ENCODE data around the gene ACOD1. TPM values are rescaled to one million over a fixed set of nuclear protein-coding genes. Genes with fewer than 3 reads are reported as not detected.

The ACOD1 gene
- total and polyA plus RNA-seq, 9 donors = not detected

- no peaks in the 10 kb centered on the region for H3K9me3 ChIP-seq
- no peaks in the 10 kb centered on the region for H3K27me3 ChIP-seq
- no peak overlapping the region for H3K27ac ChIP-seq
- 91 to 98% (median 96%) methylated on average over 3 of the region's 3 CpGs for WGBS, 3 donors
- DNase-seq = no peak
- no peak for TF ChIP-seq EP300 (IDR thresholded peaks at IDR 0.05)
- TF ChIP-seq, protein P1, sequence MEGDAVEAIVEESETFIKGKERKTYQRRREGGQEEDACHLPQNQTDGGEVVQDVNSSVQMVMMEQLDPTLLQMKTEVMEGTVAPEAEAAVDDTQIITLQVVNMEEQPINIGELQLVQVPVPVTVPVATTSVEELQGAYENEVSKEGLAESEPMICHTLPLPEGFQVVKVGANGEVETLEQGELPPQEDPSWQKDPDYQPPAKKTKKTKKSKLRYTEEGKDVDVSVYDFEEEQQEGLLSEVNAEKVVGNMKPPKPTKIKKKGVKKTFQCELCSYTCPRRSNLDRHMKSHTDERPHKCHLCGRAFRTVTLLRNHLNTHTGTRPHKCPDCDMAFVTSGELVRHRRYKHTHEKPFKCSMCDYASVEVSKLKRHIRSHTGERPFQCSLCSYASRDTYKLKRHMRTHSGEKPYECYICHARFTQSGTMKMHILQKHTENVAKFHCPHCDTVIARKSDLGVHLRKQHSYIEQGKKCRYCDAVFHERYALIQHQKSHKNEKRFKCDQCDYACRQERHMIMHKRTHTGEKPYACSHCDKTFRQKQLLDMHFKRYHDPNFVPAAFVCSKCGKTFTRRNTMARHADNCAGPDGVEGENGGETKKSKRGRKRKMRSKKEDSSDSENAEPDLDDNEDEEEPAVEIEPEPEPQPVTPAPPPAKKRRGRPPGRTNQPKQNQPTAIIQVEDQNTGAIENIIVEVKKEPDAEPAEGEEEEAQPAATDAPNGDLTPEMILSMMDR (IDR thresholded peaks at IDR 0.05) = no peak
- TF ChIP-seq POLR2A (IDR thresholded peaks at IDR 0.05) = no peak
- intact Hi-C loops (cut with DNase I) = no loop called here
- no peaks in the 10 kb centered on the region for H3K36me3 ChIP-seq
- H3K4me1 ChIP-seq (ENCODE audit: insufficient read depth) = peaks cover 2% of the 10 kb centered on the region
- no peak overlapping the region for H3K4me3 ChIP-seq
These were observed 26.3 kb downstream of the ACOD1 start for GRCh38 chr13:76974618-76974975.

GRCh38 chr13:76975863-76976262 is 27.6 kb downstream of the ACOD1 start:
- no peaks in the 10 kb centered on the region for H3K27me3 ChIP-seq
- H3K4me1 ChIP-seq (ENCODE audit: insufficient read depth) = peaks cover 3% of the 10 kb centered on the region
- TF ChIP-seq, protein P1 (IDR thresholded peaks at IDR 0.05) = no peak
- TF ChIP-seq POLR2A (IDR thresholded peaks at IDR 0.05) = no peak
- no peak for TF ChIP-seq EP300 (IDR thresholded peaks at IDR 0.05)
- no peak overlapping the region for H3K27ac ChIP-seq
- 93 to 97% (median 96%) methylated on average over 6 of the region's 6 CpGs for WGBS, 3 donors
- no peaks in the 10 kb centered on the region for H3K36me3 ChIP-seq
- no peaks in the 10 kb centered on the region for H3K9me3 ChIP-seq
- intact Hi-C loops (cut with DNase I) = no loop called here
- DNase-seq = no peak
- H3K4me3 ChIP-seq = no peak overlapping the region

DNA sequence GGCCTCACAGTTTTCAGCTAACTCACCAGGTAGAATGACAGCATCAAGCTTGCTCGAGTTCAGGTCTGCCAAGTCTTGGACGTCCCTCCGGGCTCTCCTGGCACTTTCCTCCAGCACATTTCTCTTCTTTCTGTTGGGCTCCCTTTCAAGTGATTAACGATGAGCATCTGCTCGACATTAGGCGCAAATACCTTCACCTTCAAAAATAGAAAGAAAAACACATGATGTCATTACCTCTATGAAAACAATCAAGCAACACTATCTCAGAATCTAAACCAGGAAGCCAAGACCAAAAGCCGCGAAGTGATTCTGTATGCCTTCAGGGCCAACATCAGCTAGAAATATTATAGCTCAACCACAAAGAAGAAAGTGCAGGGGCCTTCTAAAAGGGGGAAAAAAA is 28.2 kb downstream of the ACOD1 start:
- TF ChIP-seq POLR2A (IDR thresholded peaks at IDR 0.05) (no peak), EP300 (IDR thresholded peaks at IDR 0.05) (no peak)
- TF ChIP-seq, protein P1 (IDR thresholded peaks at IDR 0.05) = no peak
- Histone ChIP-seq H3K27me3 (no peaks in the 10 kb centered on the region), H3K9me3 (no peaks in the 10 kb centered on the region), H3K27ac (no peak overlapping the region), H3K36me3 (no peaks in the 10 kb centered on the region), H3K4me3 (no peak overlapping the region), H3K4me1 (ENCODE audit: insufficient read depth) (peaks cover 3% of the 10 kb centered on the region)
- DNase-seq = no peak
- intact Hi-C loops (cut with DNase I) = no loop called here
- 75 to 84% (median 80%) methylated on average over 8 of the region's 8 CpGs for WGBS, 3 donors

DNA sequence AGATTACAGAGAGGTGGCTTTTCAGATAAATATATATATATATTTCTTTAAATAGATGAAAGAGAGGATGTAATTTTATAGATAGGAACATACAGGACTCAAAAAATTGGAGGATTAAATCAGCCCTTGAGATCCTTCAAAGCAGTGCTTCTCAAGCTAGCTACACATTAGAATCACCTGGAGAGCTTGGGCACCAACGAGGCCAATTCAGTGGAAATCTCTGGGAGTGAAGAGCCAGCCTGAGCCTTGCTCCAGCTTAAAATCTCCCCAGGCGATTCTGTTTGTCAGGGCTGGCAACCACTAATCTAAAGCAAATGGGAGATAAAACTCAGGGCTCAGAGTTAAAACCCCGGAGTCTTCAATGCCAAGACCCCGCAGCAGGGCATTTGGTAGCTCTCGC is 28.6 kb downstream of the ACOD1 start:
- H3K27me3 ChIP-seq = no peaks in the 10 kb centered on the region
- no peaks in the 10 kb centered on the region for H3K9me3 ChIP-seq
- H3K27ac ChIP-seq = no peak overlapping the region
- intact Hi-C loops (cut with DNase I) = no loop called here
- whole genome bisulfite sequencing, 3 donors = 88 to 94% (median 90%) methylated on average over 5 of the region's 5 CpGs
- no peak overlapping the region for H3K4me3 ChIP-seq
- DNase-seq = no peak
- TF ChIP-seq EP300 (IDR thresholded peaks at IDR 0.05) (no peak), POLR2A (IDR thresholded peaks at IDR 0.05) (no peak)
- TF ChIP-seq, protein P1 (IDR thresholded peaks at IDR 0.05) = no peak
- H3K4me1 ChIP-seq (ENCODE audit: insufficient read depth) = peaks cover 3% of the 10 kb centered on the region
- H3K36me3 ChIP-seq = no peaks in the 10 kb centered on the region
